HG02678 (cell line): ENCODE results near the gene EPHA7.
A peak's percentile ranks its signal among the peaks of the same experiment; 100 is the strongest.

Source experiments
- ATAC-seq: cut with Tn5 transposase; IDR thresholded peaks from one replicate; pipeline ENCODE4 v1.9.1; 2021; ENCODE audit warnings: mild to moderate bottlenecking, moderate library complexity; ENCODE audit not compliant: unreplicated experiment

EPHA7 gene

GRCh38 chr6:93419304-93420162 lies at the start of gene EPHA7:
Gene EPHA7 (minus strand): TSS chr6:93419559. CDS start chr6:93419341, 218 bp downstream.
- ATAC-seq, result peak; percentile 95

- no peak for ATAC-seq
Observed at GRCh38 chr6:93468291-93468690, 48.9 kb upstream of the EPHA7 start.

- ATAC-seq, result no peak
Observed at GRCh38 chr6:93454533-93454932, 35.2 kb upstream of the EPHA7 start.

- peak; percentile 83 for ATAC-seq
Observed at GRCh38 chr6:93453956-93454355, 34.6 kb upstream of the EPHA7 start.

- ATAC-seq, result no peak
Observed at GRCh38 chr6:93447874-93448273, 28.5 kb upstream of the EPHA7 start.

GRCh38 chr6:93437491-93437890 lies 18.1 kb upstream of the EPHA7 start:
- ATAC-seq, result no peak

- ATAC-seq, result no peak
Observed at GRCh38 chr6:93433592-93433991, 14.2 kb upstream of the EPHA7 start.

- ATAC-seq, result no peak
Observed at GRCh38 chr6:93424303-93425064, 5.1 kb upstream of the EPHA7 start.

GRCh38 chr6:93423542-93423941 lies 4.2 kb upstream of the EPHA7 start:
- no peak for ATAC-seq

- ATAC-seq, result no peak
Observed at GRCh38 chr6:93420163-93420795, 920 bp upstream of the EPHA7 start.

GRCh38 chr6:93418408-93419303 lies 703 bp downstream of the EPHA7 start:
- no peak for ATAC-seq

- ATAC-seq, result no peak
Observed at GRCh38 chr6:93418033-93418407, 1.3 kb downstream of the EPHA7 start.

- ATAC-seq, result no peak
Observed at GRCh38 chr6:93417421-93418013, 1.8 kb downstream of the EPHA7 start.

- no peak for ATAC-seq
Observed at GRCh38 chr6:93416571-93417420, 2.6 kb downstream of the EPHA7 start.

- ATAC-seq, result no peak
Observed at GRCh38 chr6:93413190-93413589, 6.2 kb downstream of the EPHA7 start.

GRCh38 chr6:93412452-93412851 lies 6.9 kb downstream of the EPHA7 start:
- no peak for ATAC-seq

GRCh38 chr6:93407186-93407585 lies 12.2 kb downstream of the EPHA7 start:
- no peak for ATAC-seq

GRCh38 chr6:93403390-93403789 lies 16.0 kb downstream of the EPHA7 start:
- ATAC-seq, result no peak

- no peak for ATAC-seq
Observed at GRCh38 chr6:93398723-93399122, 20.6 kb downstream of the EPHA7 start.
